Measurements from ENCODE around the gene IL4.

The IL4 gene

DNA sequence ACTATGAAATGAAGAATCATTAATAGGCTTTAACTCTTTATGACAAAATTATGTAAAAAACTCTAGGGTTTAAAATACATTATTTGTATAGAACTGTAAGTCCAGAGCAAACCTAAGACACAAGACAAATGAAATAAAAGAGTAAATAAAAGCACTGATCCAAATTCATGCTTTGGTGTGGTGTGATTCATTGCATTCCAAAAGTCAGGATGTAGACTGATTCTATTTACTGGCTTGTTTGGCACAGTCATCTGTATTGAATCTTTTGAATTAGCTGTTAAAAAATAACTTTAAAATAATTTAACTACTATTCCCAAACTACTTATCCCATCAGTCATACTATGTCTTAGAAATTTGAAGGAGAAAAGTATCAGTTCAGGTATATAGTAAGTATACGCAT lies 31.1 kb downstream of the IL4 start:
- no peak for DNase-seq

DNA sequence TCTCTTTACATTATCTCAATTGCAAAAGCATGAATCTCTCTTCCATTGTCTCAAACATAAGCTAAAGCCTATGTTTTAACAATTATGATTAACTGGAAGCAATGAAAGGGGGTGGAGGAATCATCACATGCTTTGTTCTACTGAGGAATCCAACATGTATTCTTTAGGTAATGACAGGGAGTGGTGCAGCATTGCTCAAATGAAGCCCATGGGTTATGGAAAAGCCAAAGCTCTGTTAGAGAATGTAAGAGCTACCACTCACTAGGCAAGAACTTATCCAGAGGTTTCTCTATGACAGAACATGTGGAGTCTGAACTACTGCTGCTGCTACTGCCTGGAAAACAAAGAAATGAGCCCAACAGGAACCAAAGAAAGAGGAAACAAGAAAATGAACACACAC lies 34.9 kb downstream of the IL4 start:
- DNase-seq = no peak

DNA sequence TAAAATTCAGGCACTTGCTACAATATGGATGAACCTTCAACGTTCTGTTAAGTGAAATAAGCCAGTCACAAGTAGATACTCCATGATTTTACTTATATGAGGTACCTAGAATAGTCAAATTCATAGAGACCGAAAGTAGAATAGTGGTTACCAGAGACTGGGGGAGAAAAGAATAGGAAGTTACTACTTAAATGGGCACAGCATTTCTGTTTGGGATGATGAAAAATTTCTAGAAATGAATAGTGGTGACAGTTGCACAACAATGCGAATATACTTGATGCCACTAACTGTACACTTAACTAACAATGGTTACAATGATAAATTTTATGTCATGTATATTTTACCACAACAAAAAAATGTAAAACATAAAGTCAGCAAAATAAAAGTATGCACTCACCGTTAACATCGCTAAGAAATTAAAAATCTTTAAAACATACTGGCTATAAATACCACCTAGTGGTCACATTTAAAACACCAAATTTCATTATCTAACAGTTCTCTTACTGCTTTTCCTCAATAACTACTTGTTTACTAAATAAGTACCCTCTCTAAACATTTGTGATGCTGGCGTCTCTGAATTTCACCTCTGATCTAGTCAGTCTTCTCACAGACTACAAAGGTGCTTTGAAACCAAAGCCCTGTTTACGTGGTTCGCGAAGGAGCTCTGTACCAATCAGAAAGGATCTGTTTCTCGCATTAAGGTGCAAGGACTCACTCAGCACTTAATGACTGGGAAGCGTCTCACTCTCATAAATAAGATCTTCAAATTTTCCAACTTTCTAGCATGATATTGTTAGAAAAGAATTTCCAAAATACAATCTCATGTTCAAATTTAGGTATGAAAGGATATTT lies 40.9 kb downstream of the IL4 start:
- DNase-seq = no peak

DNA sequence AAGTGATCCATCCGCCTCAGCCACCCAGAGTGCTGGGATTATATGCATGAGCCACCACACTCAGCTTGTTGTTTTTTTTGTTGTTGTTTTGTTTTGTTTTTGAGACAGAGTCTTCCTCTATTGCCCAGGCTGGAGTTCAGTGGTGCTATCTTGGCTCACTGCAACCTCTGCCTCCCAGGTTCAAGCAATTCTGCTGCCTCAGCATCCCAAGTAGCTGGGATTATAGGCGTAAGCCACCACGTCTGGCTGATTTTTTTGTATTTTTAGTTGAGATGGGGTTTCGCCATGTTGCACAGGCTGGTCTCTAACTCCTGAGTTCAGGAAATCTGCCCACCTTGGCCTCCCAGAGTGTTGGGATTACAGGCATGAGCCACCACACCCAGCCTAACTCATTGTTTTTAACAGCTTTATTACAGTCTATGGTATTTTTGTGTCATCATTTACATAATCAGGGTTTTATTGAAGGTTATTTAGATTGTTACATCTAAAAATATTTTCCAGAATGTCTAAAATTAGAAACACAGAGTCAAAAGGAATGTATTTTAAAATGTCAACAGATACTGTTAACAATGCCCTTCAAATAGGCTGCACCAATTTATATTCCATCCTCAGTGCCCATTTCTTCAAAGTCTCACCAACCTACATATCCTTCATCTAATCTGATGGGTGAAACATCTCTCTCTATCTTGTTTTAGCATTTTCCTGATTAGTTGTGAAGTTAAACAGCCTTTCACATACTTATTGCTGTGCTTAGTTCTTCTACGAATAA lies 44.9 kb downstream of the IL4 start:
- no peak for DNase-seq

DNA sequence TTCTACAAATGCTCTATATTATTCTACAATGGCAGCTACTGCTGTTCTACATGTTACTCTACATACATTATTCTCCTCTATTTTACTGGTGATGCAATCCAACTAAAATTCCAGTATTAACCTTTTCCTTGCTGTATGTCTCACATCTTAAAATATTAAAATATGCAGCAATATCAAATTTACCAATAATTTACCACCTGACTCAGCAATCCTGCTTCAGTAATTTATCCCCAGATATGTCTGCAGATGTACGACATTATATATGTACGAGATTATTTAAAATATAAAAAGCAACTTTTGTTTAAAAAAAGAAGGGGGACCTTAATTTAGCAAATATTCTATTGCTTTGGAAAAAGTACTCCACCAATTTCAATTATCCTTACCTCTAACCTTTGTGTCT lies 52.0 kb downstream of the IL4 start:
- DNase-seq = no peak

DNA sequence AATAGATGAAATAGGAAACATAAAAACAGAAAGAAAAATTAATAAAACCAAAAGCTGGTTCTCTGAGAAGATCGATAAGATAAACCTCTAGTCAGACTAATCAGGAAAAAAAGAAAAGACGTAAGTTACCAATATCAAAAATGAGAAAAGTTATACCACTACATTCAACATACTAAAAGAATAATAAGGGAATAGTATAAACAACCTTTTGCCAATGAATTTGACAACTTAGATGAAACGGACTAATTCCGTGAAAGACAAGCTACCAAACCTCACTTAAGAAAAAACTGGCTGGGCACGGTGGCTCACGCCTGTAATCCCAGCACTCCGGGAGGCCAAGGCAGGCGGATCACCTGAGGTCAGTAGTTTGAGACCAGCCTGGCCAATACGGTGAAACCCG lies 56.1 kb downstream of the IL4 start:
- no peak for DNase-seq
